22Rv1 (cell line): ENCODE data around the gene GYS1.

Experiments
- H3K27ac ChIP-seq: fragments of 450-650 bp; 2 replicates; pipeline ENCODE4 v1.5.1; 2017
- ZFX ChIP-seq: fragments of 450-650 bp; IDR thresholded peaks from 2 replicates; pipeline ENCODE4 v1.6.1; 2017; ENCODE audit warnings: antibody characterized with exemption, borderline replicate concordance
- TF ChIP-seq, protein P1 (sequence below): fragments of 450-650 bp; IDR thresholded peaks from 2 replicates; pipeline ENCODE4 v1.5.1; 2017; ENCODE audit warnings: mild to moderate bottlenecking

GYS1 gene

DNA sequence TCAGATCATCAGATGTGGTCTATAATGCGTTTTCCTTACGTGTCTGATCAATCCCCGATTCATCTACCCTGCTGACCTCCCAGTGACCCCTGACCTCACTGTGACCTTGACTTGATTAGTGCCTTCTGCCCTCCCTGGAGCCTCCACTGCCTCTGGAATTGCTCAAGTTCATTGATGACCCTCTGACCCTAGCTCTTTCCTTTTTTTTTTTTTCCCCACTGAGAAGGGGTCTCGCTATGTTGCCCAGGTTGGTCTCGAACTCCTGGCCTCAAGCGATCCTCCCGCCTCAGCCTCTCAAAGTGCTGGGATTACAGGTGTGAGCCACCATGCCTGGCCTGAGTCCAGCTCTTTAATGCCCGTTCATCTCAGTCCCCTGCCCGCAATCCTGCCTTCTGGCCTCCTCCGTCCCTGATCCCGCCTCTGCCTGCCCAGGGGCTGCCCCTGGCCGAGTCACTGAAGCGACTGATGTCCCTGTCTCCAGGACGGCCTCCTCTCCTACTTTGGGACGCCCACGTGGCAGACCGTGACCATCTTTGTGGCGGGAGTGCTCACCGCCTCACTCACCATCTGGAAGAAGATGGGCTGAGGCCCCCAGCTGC lies 32.0 kb downstream of the GYS1 start:
- H3K27ac ChIP-seq: peak overlapping the region; percentile 32; the same call in 1 of the 2 replicates
- TF ChIP-seq, protein P1, sequence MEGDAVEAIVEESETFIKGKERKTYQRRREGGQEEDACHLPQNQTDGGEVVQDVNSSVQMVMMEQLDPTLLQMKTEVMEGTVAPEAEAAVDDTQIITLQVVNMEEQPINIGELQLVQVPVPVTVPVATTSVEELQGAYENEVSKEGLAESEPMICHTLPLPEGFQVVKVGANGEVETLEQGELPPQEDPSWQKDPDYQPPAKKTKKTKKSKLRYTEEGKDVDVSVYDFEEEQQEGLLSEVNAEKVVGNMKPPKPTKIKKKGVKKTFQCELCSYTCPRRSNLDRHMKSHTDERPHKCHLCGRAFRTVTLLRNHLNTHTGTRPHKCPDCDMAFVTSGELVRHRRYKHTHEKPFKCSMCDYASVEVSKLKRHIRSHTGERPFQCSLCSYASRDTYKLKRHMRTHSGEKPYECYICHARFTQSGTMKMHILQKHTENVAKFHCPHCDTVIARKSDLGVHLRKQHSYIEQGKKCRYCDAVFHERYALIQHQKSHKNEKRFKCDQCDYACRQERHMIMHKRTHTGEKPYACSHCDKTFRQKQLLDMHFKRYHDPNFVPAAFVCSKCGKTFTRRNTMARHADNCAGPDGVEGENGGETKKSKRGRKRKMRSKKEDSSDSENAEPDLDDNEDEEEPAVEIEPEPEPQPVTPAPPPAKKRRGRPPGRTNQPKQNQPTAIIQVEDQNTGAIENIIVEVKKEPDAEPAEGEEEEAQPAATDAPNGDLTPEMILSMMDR: no peak
- no peak for TF ChIP-seq ZFX

GRCh38 chr19:48959341-48960239 lies 33.5 kb downstream of the GYS1 start:
- peak overlapping the region; percentile 12; the same call in 1 of the 2 replicates for H3K27ac ChIP-seq
- TF ChIP-seq, protein P1: no peak
- TF ChIP-seq ZFX: no peak

GRCh38 chr19:48958006-48958405 lies 35.1 kb downstream of the GYS1 start:
- H3K27ac ChIP-seq: no peak overlapping the region
- TF ChIP-seq ZFX: no peak
- TF ChIP-seq, protein P1: no peak

- no peak for TF ChIP-seq ZFX
- TF ChIP-seq, protein P1: no peak
- H3K27ac ChIP-seq: peak overlapping the region; percentile 79
These were observed 37.7 kb downstream of the GYS1 start for GRCh38 chr19:48955308-48955958.

DNA sequence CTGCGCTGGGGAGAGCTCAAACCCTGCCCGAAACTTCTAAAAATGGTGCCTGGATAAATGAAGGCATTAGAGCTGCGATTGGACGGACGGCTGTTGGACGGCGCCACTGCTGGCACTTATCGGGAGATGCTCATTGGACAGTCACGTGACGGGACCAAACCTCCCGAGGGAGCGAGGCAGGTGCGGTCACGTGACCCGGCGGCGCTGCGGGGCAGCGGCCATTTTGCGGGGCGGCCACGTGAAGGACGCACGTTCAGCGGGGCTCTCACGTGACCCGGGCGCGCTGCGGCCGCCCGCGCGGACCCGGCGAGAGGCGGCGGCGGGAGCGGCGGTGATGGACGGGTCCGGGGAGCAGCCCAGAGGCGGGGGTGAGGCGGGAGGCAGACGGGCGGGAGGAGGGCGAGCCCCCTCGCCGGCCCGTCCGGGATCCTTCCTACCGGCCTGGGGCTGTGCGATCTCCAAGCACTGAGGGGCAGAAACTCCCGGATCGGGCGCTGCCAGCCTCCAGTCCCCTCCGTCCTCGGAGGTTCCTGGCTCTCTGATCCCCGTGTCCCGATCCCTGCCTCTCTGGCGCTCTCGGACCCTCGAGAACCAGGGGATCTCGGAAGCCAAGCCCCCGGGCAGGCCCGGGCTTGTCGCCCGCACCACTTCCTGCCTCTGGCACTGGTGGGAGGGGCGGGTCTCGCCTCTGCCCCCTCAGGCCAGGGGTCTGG lies 38.4 kb downstream of the GYS1 start, which contains the start of gene BAX:
Gene BAX (plus strand): TSS at position 281 of the 713 bp plus-strand sequence. CDS start 54 bp downstream, at position 335.
- TF ChIP-seq, protein P1: peak; percentile 15; the same call in 1 of the 2 replicates
- no peak for TF ChIP-seq ZFX
- H3K27ac ChIP-seq: peak within 1 kb of the TSS; percentile 79

- H3K27ac ChIP-seq: peak overlapping the region; percentile 79
- TF ChIP-seq, protein P1: no peak
- TF ChIP-seq ZFX: no peak
These were observed 39.0 kb downstream of the GYS1 start for GRCh38 chr19:48953990-48954594.
